GM23338 (cell line): ENCODE data around the gene OTOR.

Source experiments
- CREB1 ChIP-seq: fragments of 250-450 bp; sonication (Bioruptor Pico); IDR thresholded peaks from 2 replicates; pipeline ENCODE4 v1.5.0; 2020; ENCODE audit warnings: low read depth, mild to moderate bottlenecking, moderate library complexity
- EZH2 ChIP-seq: fragments of 200-600 bp; sonication (generic); IDR thresholded peaks from one replicate; pipeline ENCODE4 v1.8.0; 2017; ENCODE audit warnings: antibody characterized with exemption, mild to moderate bottlenecking, low read depth; ENCODE audit not compliant: unreplicated experiment
- EZH2phosphoT487 ChIP-seq: fragments of 200-600 bp; sonication (generic); IDR thresholded peaks from one replicate; pipeline ENCODE4 v1.8.1; 2018; ENCODE audit warnings: antibody characterized with exemption; ENCODE audit not compliant: unreplicated experiment
- POLR2AphosphoS5 ChIP-seq: IDR thresholded peaks from 2 replicates; pipeline ENCODE4 v1.6.1; 2016; ENCODE audit warnings: antibody characterized with exemption, low read depth
- REST ChIP-seq: IDR thresholded peaks from one replicate; pipeline ENCODE4 v1.6.1; 2018; ENCODE audit warnings: antibody characterized with exemption; ENCODE audit not compliant: unreplicated experiment
- TF ChIP-seq, protein P1 (sequence below), 2 experiments: fragments of 200-600 bp in 1 of 2; sonication (generic) in 1 of 2; conservative IDR thresholded peaks; 2 replicates each; pipeline versions ENCODE4 v1.5.1 to v1.6.1; 2016 to 2017; ENCODE audit warnings: antibody characterized with exemption in 2 of 2, low read depth in 2 of 2, mild to moderate bottlenecking in 2 of 2, moderate library complexity in 1 of 2
- TF ChIP-seq, protein P2 (sequence below): IDR thresholded peaks from 2 replicates; pipeline ENCODE4 v1.6.1; 2016; ENCODE audit warnings: antibody characterized with exemption

DNA sequence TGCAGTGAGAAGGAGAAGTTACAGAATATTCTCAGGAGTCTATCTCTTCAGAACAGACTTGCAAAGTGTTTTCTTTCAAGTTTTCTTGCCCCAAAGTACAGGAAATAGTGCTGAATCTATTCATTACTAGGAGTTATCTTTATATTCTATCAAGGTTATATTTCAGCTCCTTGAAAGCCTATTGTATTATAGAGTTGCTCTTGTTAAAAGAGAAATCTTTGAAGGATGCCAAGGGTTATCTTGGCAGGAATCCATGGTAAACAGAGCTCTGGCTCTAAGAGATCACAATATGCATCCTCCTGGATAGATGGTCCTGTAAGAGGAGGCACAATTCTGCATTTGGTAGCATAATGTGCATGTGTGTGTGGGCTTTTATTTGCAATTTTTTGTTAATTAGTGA lies 39.6 kb upstream of the OTOR start:
- TF ChIP-seq, protein P1, sequence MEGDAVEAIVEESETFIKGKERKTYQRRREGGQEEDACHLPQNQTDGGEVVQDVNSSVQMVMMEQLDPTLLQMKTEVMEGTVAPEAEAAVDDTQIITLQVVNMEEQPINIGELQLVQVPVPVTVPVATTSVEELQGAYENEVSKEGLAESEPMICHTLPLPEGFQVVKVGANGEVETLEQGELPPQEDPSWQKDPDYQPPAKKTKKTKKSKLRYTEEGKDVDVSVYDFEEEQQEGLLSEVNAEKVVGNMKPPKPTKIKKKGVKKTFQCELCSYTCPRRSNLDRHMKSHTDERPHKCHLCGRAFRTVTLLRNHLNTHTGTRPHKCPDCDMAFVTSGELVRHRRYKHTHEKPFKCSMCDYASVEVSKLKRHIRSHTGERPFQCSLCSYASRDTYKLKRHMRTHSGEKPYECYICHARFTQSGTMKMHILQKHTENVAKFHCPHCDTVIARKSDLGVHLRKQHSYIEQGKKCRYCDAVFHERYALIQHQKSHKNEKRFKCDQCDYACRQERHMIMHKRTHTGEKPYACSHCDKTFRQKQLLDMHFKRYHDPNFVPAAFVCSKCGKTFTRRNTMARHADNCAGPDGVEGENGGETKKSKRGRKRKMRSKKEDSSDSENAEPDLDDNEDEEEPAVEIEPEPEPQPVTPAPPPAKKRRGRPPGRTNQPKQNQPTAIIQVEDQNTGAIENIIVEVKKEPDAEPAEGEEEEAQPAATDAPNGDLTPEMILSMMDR (conservative IDR thresholded peaks at IDR 0.05; ENCODE audit: low read depth in 2 of 2) = no peak
- no peak for TF ChIP-seq EZH2phosphoT487
- TF ChIP-seq REST = no peak
- TF ChIP-seq, protein P2, sequence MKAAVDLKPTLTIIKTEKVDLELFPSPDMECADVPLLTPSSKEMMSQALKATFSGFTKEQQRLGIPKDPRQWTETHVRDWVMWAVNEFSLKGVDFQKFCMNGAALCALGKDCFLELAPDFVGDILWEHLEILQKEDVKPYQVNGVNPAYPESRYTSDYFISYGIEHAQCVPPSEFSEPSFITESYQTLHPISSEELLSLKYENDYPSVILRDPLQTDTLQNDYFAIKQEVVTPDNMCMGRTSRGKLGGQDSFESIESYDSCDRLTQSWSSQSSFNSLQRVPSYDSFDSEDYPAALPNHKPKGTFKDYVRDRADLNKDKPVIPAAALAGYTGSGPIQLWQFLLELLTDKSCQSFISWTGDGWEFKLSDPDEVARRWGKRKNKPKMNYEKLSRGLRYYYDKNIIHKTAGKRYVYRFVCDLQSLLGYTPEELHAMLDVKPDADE = no peak
- TF ChIP-seq EZH2 = no peak
- no peak for TF ChIP-seq POLR2AphosphoS5
- TF ChIP-seq CREB1 (CRISPR knock-in tag) = no peak
